ENCODE results near the gene PDE4B.
A peak's percentile ranks its signal among the peaks of the same experiment; 100 is the strongest.
"Not testable (repeated sequence)": the region's sequence is repeated elsewhere in the genome, so short reads cannot be mapped to it uniquely, and the experiment has no call there.

PDE4B gene

DNA sequence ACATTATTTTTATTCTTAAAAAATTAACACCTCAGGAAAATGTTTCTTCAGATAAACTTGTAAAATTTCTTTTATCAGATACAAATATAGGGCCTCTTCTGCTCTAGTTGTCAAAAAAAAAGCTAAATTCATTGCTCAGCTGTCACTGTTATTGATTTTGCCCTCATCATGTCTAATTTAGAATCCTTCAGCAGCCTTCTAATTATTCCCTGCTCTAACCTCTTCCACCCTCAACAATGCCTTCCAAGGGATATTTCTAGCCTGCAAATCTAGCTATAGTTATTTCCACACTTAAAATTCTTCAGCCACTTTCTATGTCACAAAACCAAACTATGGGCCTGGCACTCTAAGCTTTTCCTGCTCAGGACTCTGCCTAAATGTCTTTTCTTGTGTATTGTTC, 25.2 kb downstream of the PDE4B start:
- no peak for DNase-seq

DNA sequence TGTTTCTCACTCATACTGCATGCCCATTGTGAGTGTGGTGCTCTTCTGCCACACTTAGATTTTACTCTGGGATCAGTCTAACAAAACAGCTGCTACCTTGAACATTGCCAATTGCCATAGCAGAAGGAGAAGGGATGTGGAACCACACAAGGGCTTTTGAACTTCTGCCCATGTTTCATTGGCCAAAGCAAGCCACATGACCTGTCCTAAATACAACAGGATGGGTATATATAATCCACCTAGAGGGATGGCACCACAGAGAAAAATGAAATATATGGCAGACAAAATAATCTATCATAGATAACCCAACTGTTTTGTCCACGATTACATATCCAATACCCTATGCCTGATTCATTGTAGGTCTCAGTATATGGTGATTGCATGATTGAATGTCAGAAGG, 26.3 kb downstream of the PDE4B start:
- DNase-seq, result no peak

DNA sequence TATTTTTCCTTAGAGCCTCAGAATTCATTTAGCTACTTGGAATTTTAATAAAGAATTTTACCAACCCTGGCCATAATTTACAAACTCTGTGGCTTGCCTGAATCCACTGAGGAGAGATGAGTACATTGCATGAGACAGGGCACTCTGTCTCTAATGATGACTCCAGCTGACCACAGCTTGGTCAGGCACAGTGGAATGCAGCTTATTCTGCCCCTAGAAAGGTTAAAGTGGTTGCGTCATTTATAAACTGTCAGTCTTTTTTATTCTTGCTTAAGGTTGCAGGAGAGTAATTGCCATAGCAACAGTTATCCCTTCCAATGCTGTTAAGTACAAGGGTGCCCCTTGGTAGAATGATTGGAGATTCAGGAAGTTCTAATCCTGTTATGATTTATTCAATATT, 28.3 kb downstream of the PDE4B start:
- peak; percentile 26 to 33 for DNase-seq

DNA sequence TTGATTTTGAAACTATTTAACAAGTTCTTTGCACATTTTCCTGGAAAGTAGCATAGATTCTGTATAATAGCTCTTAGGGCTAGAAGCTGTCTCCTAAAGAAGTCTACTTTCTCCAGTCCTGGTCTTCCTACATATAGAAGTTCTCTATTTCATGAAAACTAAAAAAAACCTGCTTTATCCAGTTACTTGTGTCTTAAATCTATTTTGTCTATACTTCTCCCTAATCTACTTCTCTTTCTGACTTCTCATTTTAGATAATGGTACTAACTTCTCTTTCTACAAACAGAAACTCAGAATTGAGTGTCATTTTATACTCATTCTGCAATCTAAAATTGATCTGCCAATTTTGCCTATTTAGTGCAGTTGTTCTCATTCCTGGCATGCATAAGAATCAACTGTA, 28.7 kb downstream of the PDE4B start:
- DNase-seq, result peak; percentile 18 to 47

DNA sequence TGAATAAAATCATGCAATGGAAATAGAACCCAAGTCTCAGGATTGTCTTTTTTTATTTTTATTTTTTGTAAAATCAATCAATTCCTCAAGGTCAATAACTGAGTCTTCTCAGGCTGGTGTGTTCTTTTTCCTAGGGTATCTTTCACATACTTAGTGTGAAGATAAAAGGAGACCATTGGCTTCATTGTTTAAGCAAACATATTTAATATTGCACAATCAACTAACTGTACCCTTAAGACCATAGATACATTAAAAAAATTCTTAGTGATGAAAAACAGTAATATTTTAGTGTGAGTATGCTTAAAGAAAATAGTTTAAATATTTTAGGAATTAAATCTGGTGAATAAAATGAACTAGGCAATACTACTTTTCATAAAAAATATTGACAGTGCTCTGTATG, 31.4 kb downstream of the PDE4B start:
- no peak for DNase-seq

DNA sequence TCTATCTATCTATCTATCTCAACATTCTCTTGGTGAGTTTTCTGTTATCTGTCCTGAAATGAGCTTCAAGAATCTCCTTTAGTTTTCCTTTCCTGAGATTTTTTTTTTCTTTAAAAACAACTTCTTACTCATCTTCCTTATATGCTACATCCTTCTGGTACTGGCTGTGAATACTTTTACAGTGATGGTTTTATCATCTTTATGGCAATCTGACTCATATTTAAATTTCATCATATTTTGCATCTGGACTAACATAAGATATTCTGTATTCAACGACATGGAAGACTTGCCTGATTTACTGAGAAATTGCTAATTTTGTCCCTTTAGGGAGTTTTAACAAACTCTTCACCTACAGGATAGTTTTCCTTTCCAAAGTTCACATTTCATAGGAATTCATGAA, 33.0 kb downstream of the PDE4B start:
- DNase-seq, result no peak

DNA sequence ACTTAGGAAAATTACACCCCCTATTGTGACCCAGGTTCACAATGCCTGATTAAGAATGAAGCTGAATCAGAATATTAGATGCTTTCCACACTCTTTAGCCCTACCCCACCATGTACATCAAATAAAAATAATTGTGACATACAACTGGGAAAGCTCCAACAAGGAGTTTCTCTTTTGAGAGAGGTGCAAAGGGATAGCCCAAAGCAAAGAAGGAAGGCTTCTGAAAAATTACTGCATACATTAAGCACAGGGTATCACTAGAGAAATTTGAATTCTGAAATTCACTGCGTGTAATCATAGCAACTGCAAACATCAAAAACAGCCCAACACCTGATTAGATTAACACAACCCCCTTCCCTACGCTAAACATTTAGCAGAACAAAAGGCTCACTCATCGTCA, 34.1 kb downstream of the PDE4B start:
- DNase-seq, result no peak

DNA sequence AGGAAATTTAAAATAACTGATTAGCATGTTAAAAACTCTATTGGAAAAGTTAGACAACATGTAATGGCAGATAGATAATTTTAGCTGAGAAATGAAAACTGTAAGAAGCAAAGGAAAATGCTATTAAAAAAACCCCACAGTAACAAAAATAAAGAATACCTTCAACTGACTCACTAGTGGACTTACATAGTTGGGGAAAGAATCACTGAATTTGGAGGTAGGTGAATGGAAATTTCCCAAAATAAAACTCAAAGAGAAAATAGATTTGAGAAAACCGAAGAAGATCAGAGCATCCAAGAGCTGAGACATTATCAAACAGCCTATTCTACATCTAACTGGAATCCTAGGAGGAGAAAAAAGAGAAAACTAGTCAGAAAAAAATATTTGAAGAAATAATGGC, 34.7 kb downstream of the PDE4B start:
- DNase-seq, result no peak

DNA sequence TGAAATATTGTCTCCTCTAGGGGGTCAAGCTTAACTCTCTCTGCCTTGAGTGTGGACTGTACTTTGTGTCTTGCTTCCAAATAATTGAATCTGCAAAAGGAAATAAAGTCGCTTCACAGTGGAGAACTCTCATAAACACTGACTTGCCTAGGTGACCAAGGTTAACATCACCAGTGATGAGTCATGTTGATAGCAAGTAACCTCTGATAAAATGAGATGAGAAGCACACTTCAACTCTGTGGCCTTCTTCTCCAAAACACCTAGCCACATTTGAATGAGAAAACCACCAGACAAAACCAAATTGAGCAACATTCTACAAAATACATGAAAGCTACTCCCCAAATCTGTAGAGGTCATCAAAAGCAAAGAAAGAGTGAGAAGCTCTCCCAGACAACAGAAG, 37.6 kb downstream of the PDE4B start:
- DNase-seq, result no peak

DNA sequence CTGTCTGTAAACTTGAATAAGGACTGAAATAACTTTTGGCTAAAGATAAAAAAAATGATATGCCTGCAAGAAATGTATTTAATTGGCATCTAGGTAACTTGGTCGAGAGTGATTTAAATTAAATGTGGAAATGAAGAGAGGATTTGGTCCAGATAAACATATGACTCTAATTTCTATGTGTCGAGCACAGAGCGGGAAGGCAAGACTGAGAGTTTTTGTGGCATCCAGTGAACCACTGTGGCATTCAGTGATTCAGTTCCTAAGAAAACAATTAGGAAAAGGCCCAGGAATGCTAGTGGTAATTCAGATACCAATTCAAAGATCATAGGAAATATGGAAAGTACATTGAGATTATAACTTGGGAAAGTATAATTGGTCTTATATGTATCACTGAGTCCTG, 39.6 kb downstream of the PDE4B start:
- DNase-seq, result no peak

DNA sequence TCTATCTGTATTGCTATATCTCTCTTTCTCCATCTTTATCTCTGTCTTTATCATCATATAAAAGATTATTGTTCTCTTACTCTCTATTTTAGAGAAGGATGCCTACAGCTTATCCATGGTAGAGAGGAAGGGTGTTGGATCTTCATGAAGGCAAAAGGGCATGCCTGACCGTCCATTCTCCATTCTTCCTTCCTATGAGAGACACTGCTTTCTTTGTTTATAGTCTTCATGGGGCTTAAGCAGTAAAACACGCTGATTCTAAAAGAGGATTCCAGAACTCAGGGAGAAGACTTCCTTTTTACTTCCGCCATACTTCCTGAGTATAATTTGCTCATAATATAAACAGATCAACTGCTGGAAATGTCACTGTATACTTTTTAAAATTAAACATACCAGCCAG, 44.0 kb downstream of the PDE4B start:
- DNase-seq, result no peak

DNA sequence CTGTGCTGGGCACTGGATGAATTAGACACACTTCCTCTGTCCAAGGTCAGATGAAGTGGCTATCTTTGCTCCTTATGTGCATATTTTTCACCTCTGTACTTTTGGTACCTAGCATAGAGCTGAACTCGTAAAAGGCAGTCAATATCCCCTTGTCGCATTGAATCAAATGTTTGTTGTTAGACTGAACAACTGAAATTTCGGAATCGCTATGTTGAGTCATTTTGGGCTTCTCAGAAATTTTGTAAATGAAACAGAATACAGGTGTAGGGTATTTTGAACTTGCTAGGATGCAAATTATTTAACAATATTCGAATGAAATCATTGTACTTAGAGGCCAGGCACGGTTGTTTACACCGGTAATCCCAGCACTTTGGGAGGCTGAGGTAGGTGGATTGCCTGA, 48.0 kb downstream of the PDE4B start:
- DNase-seq, result no peak

DNA sequence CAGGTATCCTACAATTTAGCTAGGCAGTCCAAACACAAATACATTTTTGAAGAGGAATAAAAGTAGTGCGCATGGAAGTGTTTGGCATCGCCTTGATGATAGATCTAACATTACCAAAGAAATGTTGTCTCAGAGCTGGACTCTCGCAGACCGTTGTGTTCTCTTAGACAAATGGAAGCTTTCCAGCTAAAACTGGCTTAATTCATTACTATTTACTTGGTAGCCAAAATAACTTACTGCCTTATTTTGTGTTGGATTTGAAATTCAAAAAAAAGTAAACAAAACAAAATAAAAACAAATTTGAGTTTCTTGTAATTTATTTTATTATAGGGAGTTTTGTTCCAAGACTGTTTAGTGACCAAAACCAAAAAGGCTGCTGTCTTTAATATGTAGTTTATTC, 51.6 kb downstream of the PDE4B start:
- no peak for DNase-seq

DNA sequence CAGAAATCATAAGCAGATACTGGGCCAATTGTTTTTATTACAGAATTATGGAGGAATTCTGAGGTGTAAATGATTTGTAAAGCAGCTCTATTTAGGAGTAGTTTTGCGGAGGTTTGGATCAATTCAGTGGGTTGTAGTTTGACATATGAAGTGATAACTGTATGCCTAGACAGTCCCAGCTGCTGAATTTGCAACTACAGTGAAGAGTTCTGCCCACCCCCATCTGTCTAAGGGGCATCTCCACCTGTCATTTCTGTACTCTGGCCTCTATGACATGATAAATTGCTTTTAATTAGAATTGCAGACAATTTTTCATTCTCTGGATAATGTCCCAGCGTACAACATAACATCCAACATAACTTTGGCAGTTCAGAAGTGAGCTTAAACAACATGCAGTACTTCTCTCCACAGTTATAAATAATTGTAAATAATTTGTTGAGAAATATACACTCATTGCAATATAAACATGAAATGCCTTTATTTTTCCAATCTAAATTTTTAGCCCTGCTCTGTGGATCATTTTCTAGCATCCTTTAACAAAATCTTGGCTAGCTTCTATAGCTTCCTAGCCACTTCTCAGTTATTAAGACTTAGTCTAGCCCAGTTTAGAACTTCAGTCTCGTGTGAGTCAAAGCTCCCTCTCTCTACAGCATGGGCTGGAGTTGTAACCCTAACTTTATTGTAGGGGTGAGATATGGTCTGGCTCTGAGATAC, 52.3 kb downstream of the PDE4B start:
- DNase-seq, result no peak

DNA sequence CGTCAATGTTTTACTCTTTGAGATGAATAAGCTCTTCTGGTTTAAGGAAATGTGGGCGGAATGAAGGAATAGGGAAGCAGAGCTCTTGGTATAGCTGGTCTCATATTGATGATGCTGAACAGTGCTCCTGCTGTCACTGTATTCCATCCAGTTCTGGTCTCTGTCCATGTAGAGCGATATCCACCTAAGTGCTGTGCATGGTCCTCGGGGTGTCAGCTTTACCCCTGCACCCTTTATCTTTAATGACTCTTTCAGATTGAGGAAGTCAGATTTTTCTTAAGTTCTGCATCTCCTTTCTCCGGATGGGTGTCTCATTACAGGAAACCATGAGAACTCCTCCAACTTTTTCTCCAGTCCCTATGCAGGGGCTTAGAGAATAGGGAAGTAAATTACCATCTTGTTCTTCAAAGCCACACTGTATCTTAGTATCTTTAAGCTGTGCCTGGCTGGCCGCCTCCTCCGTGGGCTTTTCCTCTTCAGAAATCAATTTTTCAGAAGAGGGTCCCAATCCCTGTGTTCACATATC, 52.9 kb downstream of the PDE4B start:
- DNase-seq, result peak; percentile 26 to 44

DNA sequence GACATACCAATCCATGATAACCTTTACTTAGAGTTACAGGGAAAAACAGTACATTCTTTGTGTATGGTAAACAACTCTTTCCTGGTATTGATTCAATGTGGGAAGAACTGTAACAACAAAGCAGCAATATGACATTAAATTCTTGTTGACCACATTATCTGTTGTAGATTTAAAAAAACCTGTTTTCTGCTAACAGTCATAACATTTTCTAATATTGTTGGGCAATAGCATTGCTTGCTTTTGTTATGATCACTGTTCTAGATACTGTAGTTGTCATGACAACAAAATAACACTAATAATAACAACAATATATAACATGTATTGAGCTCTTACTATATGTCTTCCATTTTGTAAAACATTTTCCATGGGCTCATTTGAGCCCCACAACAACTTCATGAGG, 54.2 kb downstream of the PDE4B start:
- no peak for DNase-seq

DNA sequence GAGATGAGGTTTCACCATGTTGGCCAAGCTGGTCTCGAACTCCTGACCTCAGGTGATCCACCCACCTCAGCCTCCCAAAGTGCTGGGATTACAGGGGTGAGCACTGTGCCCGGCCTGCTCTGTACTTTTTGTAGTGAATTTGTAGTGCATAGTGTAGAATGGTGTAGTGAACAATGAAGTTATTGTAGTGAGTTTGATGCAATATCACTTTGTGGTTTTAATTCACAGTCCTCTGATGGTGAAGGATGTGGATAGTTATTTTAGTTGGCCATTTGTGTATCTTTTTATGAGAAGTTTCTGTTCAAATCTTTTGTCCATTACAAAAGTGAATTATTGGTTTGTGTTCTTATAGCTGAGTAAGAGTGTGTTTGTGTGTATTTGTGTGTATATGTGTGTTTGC, 57.6 kb downstream of the PDE4B start:
- no peak for DNase-seq

DNA sequence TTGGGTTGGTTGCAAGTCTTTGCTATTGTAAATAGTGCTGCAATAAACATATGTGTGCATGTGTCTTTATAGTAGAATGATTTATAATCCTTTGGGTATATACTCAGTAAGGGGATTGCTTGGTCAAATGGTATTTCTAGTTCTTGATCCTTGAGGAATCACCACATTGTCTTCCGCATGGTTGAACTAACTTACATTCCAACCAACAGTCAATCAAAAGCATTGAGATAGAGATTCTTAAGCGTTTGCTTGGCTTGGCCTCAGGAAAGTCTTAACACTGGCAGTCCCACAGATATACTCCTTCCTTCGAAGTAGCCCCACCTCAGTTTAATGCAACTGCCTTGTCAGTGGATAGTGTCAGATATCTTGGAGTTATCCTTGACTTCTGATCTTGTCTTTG, 63.9 kb downstream of the PDE4B start:
- not testable (repeated sequence) for DNase-seq

DNA sequence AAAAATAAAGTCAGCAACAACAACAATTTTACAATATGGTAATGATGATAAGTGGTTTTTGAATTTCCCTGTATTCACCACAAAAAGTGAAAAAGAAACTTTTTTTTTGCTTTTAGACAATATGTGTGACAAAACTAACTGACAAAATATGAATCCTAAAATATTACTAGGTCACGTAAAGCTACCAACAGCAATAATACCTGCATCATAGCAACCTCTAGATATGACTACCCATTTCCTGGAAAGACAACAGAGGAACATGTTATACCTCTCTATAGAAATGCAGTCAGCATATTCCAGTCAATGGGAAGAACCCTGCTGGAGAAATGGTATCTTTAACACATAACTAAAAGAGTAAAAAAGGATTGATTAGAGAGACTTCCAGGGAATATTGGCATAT, 73.7 kb downstream of the PDE4B start:
- no peak for DNase-seq

DNA sequence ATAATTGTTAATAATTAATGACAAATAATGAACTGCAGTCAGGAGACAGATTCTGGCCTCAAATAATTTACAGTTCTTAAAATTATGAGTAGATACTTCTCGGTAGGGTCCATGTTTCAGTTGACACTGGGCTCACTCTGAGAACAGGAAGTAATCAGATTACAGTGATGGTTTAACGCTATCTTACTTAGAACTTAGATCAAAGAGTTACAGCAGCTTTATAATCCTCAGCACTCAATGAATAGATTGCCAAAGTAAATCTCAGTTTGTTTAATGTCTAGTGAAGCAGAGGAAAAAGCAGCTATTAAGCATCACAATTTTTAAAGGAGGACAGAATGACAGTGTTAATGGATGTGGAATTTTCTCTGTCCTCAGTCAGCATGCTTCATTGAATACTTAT, 79.6 kb downstream of the PDE4B start:
- no peak for DNase-seq

DNA sequence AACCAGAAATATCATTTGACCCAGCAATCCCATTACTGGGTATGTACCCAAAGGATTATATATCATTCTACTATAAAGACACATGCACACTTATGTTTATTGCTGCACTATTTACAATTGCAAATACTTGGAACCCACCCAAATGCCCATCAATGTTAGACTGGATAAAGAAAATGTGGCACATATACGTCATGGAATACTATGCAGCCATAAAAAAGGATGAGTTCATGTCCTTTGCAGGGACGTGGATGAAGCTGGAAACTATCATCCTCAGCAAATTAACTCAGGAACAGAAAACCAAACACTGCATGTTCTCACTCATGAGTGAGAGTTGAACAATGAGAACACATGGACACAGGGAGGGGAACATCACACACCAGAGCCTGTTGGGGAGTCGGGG, 85.6 kb downstream of the PDE4B start:
- not testable (repeated sequence) for DNase-seq

DNA sequence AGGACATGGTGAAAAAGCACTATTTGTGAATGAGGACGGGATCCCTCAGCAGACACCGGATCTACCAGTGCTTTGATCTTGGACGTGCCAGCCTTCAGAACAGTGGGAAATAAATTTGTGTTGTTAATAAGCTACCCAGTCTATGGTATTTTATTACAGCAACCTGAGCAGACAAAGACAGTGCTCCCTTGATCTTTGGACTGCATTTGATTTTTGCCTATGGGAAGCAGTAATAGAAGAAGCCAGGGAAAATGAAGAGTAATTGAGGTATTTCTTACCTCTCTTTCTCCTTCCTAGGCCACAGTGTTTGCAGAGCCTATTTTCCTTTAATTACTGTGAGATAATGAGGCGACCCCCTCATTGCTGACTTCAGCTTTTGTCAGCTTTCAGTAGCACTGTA, 87.9 kb downstream of the PDE4B start:
- DNase-seq, result no peak

DNA sequence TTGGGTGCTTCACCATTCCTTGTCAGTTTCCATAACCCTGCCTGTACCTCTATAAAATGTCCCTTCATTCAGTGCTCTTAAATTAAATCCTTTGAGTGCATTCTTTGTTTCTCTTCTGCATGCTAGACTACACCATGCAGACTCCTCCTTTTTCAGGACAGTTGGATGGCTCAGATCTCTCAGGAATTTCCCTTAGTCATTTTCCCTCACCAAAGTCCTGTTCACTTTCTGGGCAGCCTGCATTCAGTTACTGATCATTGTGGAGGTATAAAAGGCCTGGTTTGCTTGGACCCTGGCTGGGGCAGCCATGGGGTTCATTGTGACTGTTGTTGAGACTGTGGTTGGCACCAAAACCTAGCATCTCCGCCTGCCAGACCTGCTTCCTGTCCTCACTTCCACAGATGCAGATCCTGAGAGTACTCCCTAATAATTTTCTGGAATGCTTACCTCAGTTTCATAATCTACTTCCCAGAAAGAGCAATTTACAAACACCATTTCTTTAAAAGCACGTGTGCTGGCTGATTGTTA, 88.4 kb downstream of the PDE4B start:
- DNase-seq, result no peak

DNA sequence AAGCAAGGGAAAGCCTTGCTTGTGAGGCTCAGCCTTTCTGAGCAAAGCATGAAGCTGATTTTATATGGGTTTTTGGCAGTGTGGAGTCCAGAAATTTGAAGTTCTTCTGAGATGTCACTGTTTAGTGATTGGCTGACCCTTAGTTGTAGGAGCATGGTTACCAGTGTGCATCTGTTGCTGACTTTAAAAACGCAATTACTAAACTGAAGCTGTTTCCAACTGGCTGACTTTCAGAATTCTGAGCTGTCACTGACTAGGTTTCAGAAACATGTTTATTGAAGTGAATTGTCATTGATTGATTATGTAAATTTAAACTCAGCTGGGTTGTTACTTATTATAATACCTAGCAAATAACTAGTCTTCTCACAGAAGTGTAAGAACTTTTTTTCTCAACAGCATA, 89.4 kb downstream of the PDE4B start:
- no peak for DNase-seq

DNA sequence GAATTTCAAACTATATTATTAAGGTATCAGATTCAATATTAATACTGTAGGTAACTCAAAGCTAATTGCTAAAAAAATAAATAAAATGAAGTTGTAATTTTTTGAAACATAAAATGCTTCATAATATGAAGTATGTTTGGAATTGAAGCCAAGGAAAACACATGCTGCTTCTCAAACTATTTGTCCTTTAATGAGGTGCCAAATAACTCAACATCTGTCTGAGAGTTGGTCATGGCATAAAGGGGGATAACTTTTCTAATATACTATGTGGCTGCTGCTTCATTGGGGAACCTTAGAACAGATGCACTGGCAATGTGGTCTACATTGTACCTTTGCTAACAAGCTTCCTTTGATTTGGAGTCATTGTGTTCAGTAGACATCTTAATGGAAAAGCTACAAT, 96.7 kb downstream of the PDE4B start:
- no peak for DNase-seq

All from inflammatory macrophage treated with lipopolysaccharide for 1 hour (primary cell).